Fibroblast of lung (primary cell): Measurements from ENCODE around the gene ELFN2. TPM values are rescaled to one million over a fixed set of nuclear protein-coding genes. Genes with fewer than 3 reads are reported as not detected.

Source experiments
- DNase-seq, 2 donors: peaks; one replicate each; pipeline versions ENCODE4 v3.0.0 to v3.0.0-alpha.2; 2010; ENCODE audit warnings: low read depth in 2 of 2
- H2AFZ ChIP-seq: 2 replicates; pipeline ENCODE4 v1.5.1; 2012; ENCODE audit warnings: low read length, control low read depth, inconsistent platforms
- H3K27ac ChIP-seq: 2 replicates; pipeline ENCODE4 v1.5.1; 2011; ENCODE audit warnings: low read length, control low read depth; ENCODE audit not compliant: insufficient read depth
- H3K27me3 ChIP-seq: 2 replicates; pipeline ENCODE4 v1.5.1; 2011; ENCODE audit warnings: mild to moderate bottlenecking, low read length; ENCODE audit not compliant: control insufficient read depth, insufficient read depth
- H3K36me3 ChIP-seq: 2 replicates; pipeline ENCODE4 v1.5.1; 2011; ENCODE audit warnings: low read length; ENCODE audit not compliant: control insufficient read depth, insufficient read depth
- H3K4me1 ChIP-seq: 2 replicates; pipeline ENCODE4 v1.5.1; 2011; ENCODE audit warnings: low read length; ENCODE audit not compliant: control insufficient read depth, insufficient read depth; ENCODE audit errors: extremely low read depth
- H3K4me2 ChIP-seq: 2 replicates; pipeline ENCODE4 v1.5.1; 2011; ENCODE audit warnings: low read length, control low read depth; ENCODE audit not compliant: insufficient read depth; ENCODE audit errors: extremely low read depth
- H3K4me3 ChIP-seq, 4 experiments: fragments of 200-600 bp in 1 of 4; sonication (generic) in 1 of 4; replicated peaks in 1 of 4; 2 replicates each; pipeline ENCODE4 v1.5.1; 2011 to 2016; ENCODE audit warnings: low read length in 4 of 4, low read depth in 3 of 4, mild to moderate bottlenecking in 3 of 4, control low read depth in 2 of 4, inconsistent platforms in 1 of 4, mixed read lengths in 1 of 4; ENCODE audit not compliant: insufficient read depth in 1 of 4; ENCODE audit errors: control extremely low read depth in 1 of 4
- H3K79me2 ChIP-seq: 2 replicates; pipeline ENCODE4 v1.5.1; 2012; ENCODE audit warnings: mild to moderate bottlenecking, low read length, inconsistent platforms; ENCODE audit not compliant: control insufficient read depth, insufficient read depth
- H3K9ac ChIP-seq: 2 replicates; pipeline ENCODE4 v1.5.1; 2011; ENCODE audit warnings: mild to moderate bottlenecking, low read length, control low read depth; ENCODE audit not compliant: insufficient read depth
- H3K9me3 ChIP-seq: 2 replicates; pipeline ENCODE4 v1.5.1; 2012; ENCODE audit warnings: low read depth, low read length; ENCODE audit not compliant: control insufficient read depth, insufficient read depth
- H4K20me1 ChIP-seq: 2 replicates; pipeline ENCODE4 v1.5.1; 2011; ENCODE audit warnings: low read length; ENCODE audit not compliant: control insufficient read depth, insufficient read depth; ENCODE audit errors: extremely low read depth
- CTCF ChIP-seq, 2 donors: IDR thresholded peaks in 1 of 2; conservative IDR thresholded peaks in 1 of 2; 1 replicate in 1 of 2; 2 replicates in 1 of 2; pipeline ENCODE4 v1.5.1; 2011 to 2012; ENCODE audit warnings: low read length in 2 of 2, control low read depth in 1 of 2, inconsistent platforms in 1 of 2, low read depth in 1 of 2, mild to moderate bottlenecking in 1 of 2
- EZH2 ChIP-seq: IDR thresholded peaks from 2 replicates; pipeline ENCODE4 v1.5.1; 2012; ENCODE audit warnings: low read length, control low read depth, mild to moderate bottlenecking; ENCODE audit errors: missing control alignments
- polyA plus RNA-seq, 2 donors: library from polyadenylated mRNA; depleted of rRNA in 1 of 2; stranded (reverse) in 1 of 2; unstranded in 1 of 2; fragments of >200 nt; gene quantifications; 2 replicates each; pipeline ENCODE4 v1.2.1, GENCODE V29; 2011 to 2012; ENCODE audit warnings: missing spikeins in 1 of 2
- total RNA-seq: library from RNA; depleted of rRNA; stranded (reverse); fragments of >200 nt; gene quantifications from 2 replicates; pipeline ENCODE4 v1.2.1, GENCODE V29; 2014

ELFN2 gene
- total and polyA plus RNA-seq, 2 donors (not counting 1 experiment from before 2014, with no cell fraction given), result under 0.01 to 0.02 TPM

- TF ChIP-seq CTCF (conservative IDR thresholded peaks at IDR 0.05 in 1 of 2, IDR thresholded peaks at IDR 0.05 in 1 of 2; ENCODE audit: low read depth in 1 of 2, low read length in 2 of 2) (no peak), EZH2 (no peak)
- H3K27me3 ChIP-seq, result peaks cover 22% of the 10 kb centered on the region
Measured at GRCh38 chr22:37467391-37467955, 40.2 kb upstream of the ELFN2 start.

GRCh38 chr22:37464181-37464580 is 36.9 kb upstream of the ELFN2 start:
- DNase-seq, result peak in 1 of 2 donors; percentile 36
- Histone ChIP-seq H2AFZ (no peak overlapping the region), H3K27ac (no peak overlapping the region), H4K20me1 (no peaks in the 10 kb centered on the region), H3K9me3 (no peaks in the 10 kb centered on the region), H3K4me2 (no peak overlapping the region), H3K4me1 (no peaks in the 10 kb centered on the region), H3K27me3 (peaks cover 15% of the 10 kb centered on the region), H3K36me3 (no peaks in the 10 kb centered on the region), H3K79me2 (no peaks in the 10 kb centered on the region), H3K9ac (no peak overlapping the region), H3K4me3 (no peak overlapping the region)
- TF ChIP-seq EZH2 (no peak), CTCF (conservative IDR thresholded peaks at IDR 0.05 in 1 of 2, IDR thresholded peaks at IDR 0.05 in 1 of 2; ENCODE audit: low read depth in 1 of 2, low read length in 2 of 2) (no peak)

More at GRCh38 chr22:37467391-37467955, 40.2 kb upstream of the ELFN2 start:
- H3K27ac ChIP-seq, result no peak overlapping the region
- no peaks in the 10 kb centered on the region for H3K36me3 ChIP-seq
- H3K79me2 ChIP-seq, result no peaks in the 10 kb centered on the region
- no peaks in the 10 kb centered on the region for H3K9me3 ChIP-seq
- no peaks in the 10 kb centered on the region for H4K20me1 ChIP-seq
- H2AFZ ChIP-seq, result no peak overlapping the region
- no peak overlapping the region for H3K4me3 ChIP-seq
- no peak overlapping the region for H3K4me2 ChIP-seq
- no peak overlapping the region for H3K9ac ChIP-seq
- no peak for DNase-seq
- no peaks in the 10 kb centered on the region for H3K4me1 ChIP-seq

- no peaks in the 10 kb centered on the region for H3K79me2 ChIP-seq
- H3K9me3 ChIP-seq, result no peaks in the 10 kb centered on the region
- no peaks in the 10 kb centered on the region for H3K4me1 ChIP-seq
- TF ChIP-seq EZH2, result no peak
- TF ChIP-seq CTCF (conservative IDR thresholded peaks at IDR 0.05 in 1 of 2, IDR thresholded peaks at IDR 0.05 in 1 of 2; ENCODE audit: low read depth in 1 of 2, low read length in 2 of 2), result no peak
- H3K27ac ChIP-seq, result no peak overlapping the region
- no peaks in the 10 kb centered on the region for H4K20me1 ChIP-seq
- H3K4me2 ChIP-seq, result no peak overlapping the region
- H3K4me3 ChIP-seq, result no peak overlapping the region
- peaks cover 16% of the 10 kb centered on the region for H3K27me3 ChIP-seq
- no peak overlapping the region for H2AFZ ChIP-seq
- H3K9ac ChIP-seq, result no peak overlapping the region
- no peaks in the 10 kb centered on the region for H3K36me3 ChIP-seq
- peak in 1 of 2 donors; percentile 42 for DNase-seq
Measured at GRCh38 chr22:37462983-37463382, 35.7 kb upstream of the ELFN2 start.
